Measurements from ENCODE around the gene GRID2.

Gene GRID2

DNA sequence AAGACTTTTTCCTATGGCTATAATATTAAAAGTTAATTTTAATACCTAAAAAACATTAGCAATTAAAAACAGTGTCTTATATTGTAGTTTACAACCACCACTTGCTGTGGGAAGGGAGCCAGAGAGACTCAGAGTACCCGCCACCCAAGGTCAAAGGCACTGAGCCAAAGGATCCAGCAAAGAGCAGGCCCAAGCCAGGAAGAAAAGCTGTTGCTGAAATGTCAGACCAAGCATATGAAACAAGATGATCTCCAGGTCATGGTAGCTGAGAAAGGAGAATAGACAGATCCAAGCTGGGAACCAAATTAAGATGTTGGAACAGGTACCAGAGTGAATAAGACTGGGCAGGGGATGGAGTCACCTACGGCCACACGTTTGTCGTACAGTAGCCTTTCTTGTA is 1506.0 kb downstream of the GRID2 start:
- no peak for DNase-seq (ENCODE audit: low read depth)

DNA sequence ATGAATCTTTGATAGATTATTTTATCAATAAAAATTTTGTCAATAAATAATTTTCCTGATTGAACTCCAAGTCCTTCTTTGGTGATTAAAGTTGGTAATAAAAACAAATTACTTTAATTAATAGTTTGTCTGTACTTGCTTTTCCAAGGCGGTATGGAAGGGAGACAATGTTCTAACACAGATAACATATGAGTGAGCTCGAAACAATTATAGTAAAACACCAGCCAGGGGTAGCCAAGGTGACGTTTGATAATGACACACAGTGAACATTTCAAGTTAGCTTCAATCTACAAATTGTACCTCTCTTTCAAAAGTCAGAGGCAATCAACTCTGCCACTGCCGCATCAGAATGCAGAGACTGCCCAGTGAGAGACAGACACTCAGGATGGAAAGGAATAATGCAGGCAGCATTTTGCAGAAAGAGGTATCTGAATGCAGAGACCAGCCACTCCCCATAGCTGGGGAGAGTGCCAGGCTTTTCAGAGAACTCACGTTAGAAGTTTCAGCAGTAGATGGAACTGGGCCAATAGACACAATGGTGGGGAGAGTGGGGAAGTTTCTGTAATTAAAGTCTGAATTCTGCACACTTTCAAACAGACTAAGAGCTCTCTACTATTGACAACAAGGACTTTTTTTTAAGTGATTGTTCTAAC is 1506.7 kb downstream of the GRID2 start:
- DNase-seq (ENCODE audit: low read depth) = no peak

DNA sequence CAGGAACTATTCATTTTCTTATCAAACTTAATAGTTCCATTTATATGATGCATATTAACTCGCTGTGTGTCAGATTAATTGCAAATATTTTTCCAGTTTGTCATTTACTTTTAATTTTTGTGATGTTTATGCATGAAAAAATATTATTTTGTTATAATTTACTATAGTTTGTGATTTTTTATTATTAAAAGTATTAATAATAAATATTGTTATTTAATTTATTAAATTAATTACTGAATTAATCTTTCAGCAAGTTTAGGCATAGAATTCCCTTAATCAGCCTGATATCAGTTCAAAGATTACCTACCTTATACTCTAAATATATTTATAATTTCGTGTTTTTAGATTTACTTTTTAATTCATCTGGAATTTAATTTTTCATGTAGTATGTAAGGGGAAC is 1509.3 kb downstream of the GRID2 start:
- no peak for DNase-seq (ENCODE audit: low read depth)

DNA sequence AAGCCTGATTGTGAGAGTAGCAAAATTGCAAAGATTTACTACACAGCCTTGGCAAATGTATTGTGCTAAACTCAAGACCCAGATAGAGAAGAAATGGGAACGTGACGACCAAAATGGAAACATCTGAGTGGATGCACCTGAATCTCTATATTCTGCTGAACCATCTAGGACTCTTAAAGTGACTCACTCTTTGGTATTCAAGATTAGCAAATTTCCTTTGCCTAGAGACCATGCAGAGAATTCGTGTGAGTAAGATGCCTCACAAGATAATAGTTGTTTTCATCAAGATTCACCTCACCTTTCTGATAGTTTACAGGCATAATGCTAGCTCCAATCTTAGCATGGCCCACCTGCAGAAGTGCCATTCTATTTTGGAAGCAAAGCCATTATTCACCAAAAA is 1510.4 kb downstream of the GRID2 start:
- no peak for DNase-seq (ENCODE audit: low read depth)

DNA sequence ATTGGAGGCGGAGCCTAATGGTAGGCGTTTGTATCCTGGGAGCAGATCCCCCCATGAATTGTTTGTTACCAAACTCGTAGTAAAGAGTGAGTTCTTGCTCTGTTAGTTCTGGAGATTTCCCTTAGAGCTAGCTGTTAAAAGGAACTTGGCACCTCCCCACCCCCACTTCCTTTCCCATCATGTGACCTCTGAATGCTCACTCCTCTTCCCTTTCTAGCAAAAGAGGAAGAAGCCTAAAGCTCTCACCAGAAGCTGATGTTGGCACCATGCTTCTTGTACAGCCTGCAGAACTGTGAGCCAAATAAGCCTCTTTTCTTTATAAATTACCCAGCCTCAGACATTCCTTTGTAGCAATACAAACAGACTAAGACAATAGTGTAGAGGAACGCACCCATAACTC is 1511.0 kb downstream of the GRID2 start:
- no peak for DNase-seq (ENCODE audit: low read depth)
